ENCODE results near the gene ZG16B.

ZG16B gene

DNA sequence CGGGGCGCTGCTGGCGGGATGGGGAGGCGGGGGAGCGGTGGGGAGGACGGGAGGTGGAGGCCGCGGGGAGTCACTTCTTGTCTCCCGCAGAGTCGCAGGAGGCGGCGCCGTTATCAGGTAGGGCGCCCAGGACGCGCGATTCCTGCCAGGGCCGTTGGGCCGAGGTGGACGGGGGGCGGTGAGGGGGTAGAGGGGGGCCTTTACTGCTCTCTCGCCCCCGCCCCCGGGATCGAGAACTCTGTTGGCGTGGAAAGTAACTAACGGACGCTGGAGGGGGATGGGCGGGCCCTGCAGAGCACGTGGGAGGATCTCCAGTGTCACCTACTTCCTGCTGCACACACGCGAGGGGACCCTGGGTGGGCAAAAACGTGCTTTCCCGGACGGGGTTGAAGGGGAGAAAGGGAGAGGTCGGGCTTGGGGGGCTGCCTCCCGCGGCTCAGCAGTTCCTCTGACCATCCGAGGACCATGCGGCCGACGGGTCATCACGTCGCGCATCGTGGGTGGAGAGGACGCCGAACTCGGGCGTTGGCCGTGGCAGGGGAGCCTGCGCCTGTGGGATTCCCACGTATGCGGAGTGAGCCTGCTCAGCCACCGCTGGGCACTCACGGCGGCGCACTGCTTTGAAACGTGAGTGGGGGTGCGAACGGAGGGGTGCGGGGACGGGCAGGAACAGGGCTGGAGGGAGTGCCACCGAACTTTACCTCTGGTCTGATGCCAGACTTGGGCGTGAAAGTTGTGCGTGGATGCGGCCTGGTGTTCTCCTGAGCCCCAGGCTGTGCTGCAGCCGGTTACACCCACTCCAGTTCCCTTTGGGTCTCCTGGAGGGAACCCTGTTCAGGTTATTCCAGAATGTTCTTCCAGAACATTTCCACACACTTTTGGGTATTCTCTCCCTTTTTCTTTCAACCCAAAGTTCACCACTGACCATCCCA lies 12.5 kb upstream of the ZG16B start:
- no peaks in the 10 kb centered on the region for H3K27me3 ChIP-seq (ENCODE audit: control insufficient read depth in 2 of 2, insufficient read depth in 2 of 2, low read length in 2 of 2)
- H3K27ac ChIP-seq (ENCODE audit: low read depth in 2 of 2, low read length in 2 of 2) = no peak overlapping the region
- no peak overlapping the region for H3K4me3 ChIP-seq (ENCODE audit: low read length in 2 of 2)
- no peaks in the 10 kb centered on the region for H3K4me1 ChIP-seq (ENCODE audit: control insufficient read depth in 2 of 2, insufficient read depth in 2 of 2, low read length in 2 of 2)
- H3K36me3 ChIP-seq (ENCODE audit: control insufficient read depth in 2 of 2, insufficient read depth in 2 of 2, low read length in 2 of 2) = no peaks in the 10 kb centered on the region
- H3K9ac ChIP-seq (ENCODE audit: low read depth in 1 of 2, low read length in 2 of 2) = no peak overlapping the region
- H3K9me3 ChIP-seq (ENCODE audit: control insufficient read depth in 2 of 2, low read length in 2 of 2) = no peaks in the 10 kb centered on the region

DNA sequence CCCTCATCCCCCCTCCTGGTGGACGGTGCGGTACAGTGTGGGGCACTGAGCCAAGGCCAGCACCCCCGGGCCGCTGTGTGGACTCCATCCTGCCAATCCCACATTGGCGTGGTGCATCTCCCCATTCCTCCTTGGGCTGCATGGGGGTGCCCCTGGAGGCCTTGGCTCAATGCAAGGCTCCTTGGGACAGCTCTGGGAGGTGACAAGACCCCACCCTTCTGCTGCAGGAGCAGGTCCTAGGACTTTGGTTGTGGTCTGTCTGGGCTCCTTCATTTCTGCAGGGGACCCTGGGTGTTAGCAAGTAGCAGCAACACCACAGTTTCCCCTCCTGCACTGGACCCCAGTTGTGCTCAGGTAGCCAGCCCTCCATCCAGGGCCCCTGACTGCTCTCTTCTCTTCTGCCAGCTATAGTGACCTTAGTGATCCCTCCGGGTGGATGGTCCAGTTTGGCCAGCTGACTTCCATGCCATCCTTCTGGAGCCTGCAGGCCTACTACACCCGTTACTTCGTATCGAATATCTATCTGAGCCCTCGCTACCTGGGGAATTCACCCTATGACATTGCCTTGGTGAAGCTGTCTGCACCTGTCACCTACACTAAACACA lies 11.7 kb upstream of the ZG16B start:
- Histone ChIP-seq H3K9me3 (ENCODE audit: control insufficient read depth in 2 of 2, low read length in 2 of 2) (no peaks in the 10 kb centered on the region), H3K36me3 (ENCODE audit: control insufficient read depth in 2 of 2, insufficient read depth in 2 of 2, low read length in 2 of 2) (no peaks in the 10 kb centered on the region), H3K4me1 (ENCODE audit: control insufficient read depth in 2 of 2, insufficient read depth in 2 of 2, low read length in 2 of 2) (peaks cover 0 to 2% of the 10 kb centered on the region in 2 donors), H3K4me3 (ENCODE audit: low read length in 2 of 2) (no peak overlapping the region), H3K27me3 (ENCODE audit: control insufficient read depth in 2 of 2, insufficient read depth in 2 of 2, low read length in 2 of 2) (no peaks in the 10 kb centered on the region), H3K9ac (ENCODE audit: low read depth in 1 of 2, low read length in 2 of 2) (no peak overlapping the region), H3K27ac (ENCODE audit: low read depth in 2 of 2, low read length in 2 of 2) (no peak overlapping the region)

DNA sequence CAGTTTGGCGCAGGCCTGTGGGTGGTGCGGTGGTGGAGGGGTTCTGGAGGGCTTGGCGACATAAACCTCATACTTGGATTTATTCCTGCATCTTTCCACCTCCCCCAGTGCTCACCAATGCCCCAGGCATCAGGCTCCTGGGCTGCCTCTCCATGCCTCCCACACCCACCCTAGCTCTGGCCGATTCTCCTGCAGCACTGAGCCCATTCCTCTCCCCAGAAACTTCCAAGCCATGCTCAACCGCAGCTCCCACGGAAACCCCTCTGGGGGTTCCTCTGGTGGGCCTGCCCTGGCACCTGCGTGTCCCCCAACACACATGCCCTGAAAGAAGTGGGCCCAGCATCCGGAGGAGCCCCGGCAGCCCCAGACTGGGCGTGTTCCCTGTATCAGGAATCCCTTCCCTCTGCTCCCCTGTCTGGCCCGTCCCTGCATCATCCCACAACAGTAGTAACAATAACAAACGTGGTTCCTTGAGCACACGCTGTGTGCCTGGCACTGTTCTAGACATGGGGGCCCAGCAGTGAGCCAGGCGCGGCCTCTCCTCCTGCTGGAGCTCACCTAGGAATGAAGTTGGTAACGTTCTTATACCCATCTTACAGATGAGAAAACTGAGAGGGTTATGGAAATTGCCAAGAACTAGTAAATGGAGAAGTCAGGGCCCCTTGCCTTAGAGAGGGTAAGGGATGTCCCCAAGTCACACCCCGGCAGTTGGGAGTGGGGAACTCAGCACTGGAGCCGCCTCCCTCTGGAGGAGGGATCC lies 10.7 kb upstream of the ZG16B start:
- Histone ChIP-seq H3K36me3 (ENCODE audit: control insufficient read depth in 2 of 2, insufficient read depth in 2 of 2, low read length in 2 of 2) (no peaks in the 10 kb centered on the region), H3K27me3 (ENCODE audit: control insufficient read depth in 2 of 2, insufficient read depth in 2 of 2, low read length in 2 of 2) (no peaks in the 10 kb centered on the region), H3K4me3 (ENCODE audit: low read length in 2 of 2) (no peak overlapping the region)

DNA sequence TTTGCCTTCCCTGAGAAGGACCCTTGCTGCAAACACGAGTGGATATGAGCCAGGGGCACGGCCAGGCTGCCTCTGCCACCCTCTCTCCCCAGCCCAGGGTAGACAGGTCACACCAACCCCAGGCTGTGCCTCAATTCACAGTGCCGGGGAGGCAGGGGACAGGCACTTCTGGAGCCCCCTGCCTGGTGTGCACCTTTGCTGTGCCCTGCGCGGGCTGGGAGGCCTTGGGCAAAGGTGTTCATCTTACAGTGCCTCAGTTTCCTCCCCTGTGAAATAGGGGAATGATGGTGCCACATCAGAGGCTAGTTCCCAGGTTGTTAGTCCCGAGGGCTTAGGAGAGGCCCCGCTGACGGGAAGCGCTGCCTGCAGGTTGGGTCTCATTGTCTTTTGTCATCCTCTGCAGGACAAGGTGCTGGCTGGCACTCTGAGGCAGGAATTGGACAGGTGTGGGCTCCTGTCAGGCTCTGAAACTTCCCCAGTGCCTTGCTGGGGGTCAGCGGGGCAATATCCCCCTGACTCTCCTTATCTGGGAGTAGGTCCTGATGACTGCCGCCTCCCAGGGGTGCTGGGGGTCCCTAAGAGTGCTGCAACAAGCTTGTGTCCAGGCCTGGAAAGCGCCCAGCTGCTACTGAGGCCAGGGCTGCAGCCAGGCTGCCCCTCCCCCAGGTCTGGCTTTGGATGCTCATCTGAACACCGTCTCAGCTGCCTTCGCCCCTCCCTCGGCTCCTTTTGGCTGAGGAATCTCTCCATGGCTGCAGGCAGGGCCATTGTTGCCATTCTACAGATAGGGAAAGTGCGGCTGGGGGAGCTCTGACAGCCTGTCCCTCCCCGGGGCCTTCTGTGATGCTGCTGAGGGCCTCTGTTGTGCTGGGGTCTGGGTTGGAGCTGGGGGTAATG lies 9.9 kb upstream of the ZG16B start:
- no peak overlapping the region for H3K4me3 ChIP-seq (ENCODE audit: low read length in 2 of 2)
- H3K36me3 ChIP-seq (ENCODE audit: control insufficient read depth in 2 of 2, insufficient read depth in 2 of 2, low read length in 2 of 2) = no peaks in the 10 kb centered on the region
- H3K4me1 ChIP-seq (ENCODE audit: control insufficient read depth in 2 of 2, insufficient read depth in 2 of 2, low read length in 2 of 2) = peaks cover 0 to 2% of the 10 kb centered on the region in 2 donors
- no peak overlapping the region for H3K9ac ChIP-seq (ENCODE audit: low read depth in 1 of 2, low read length in 2 of 2)
- no peak overlapping the region for H3K27ac ChIP-seq (ENCODE audit: low read depth in 2 of 2, low read length in 2 of 2)
- H3K9me3 ChIP-seq (ENCODE audit: control insufficient read depth in 2 of 2, low read length in 2 of 2) = no peaks in the 10 kb centered on the region
- no peaks in the 10 kb centered on the region for H3K27me3 ChIP-seq (ENCODE audit: control insufficient read depth in 2 of 2, insufficient read depth in 2 of 2, low read length in 2 of 2)

More for the DNA sequence above, 10.7 kb upstream of the ZG16B start:
- Histone ChIP-seq H3K4me1 (ENCODE audit: control insufficient read depth in 2 of 2, insufficient read depth in 2 of 2, low read length in 2 of 2) (peaks cover 0 to 2% of the 10 kb centered on the region in 2 donors), H3K27ac (ENCODE audit: low read depth in 2 of 2, low read length in 2 of 2) (no peak overlapping the region), H3K9ac (ENCODE audit: low read depth in 1 of 2, low read length in 2 of 2) (no peak overlapping the region), H3K9me3 (ENCODE audit: control insufficient read depth in 2 of 2, low read length in 2 of 2) (no peaks in the 10 kb centered on the region)

DNA sequence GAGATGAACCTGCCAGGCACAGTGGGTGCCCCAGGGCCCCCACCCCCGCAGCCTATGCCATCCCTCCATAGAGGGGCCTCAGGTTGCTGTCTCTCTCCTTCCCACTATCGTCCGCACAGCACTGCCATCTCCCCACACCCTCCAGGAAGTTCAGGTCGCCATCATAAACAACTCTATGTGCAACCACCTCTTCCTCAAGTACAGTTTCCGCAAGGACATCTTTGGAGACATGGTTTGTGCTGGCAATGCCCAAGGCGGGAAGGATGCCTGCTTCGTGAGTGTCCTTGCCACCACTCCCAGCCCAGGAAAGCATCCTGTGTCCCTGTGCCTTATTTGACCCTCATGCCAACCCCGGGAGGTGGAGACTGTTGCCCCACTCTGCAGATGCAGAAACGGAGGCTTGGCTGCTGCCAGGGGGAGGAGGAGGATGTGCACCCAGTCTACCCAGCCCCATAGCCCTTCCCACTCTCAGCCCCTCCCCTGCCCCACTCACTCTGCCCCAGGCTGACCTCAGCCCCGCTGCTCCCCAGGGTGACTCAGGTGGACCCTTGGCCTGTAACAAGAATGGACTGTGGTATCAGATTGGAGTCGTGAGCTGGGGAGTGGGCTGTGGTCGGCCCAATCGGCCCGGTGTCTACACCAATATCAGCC lies 9.1 kb upstream of the ZG16B start:
- no peaks in the 10 kb centered on the region for H3K36me3 ChIP-seq (ENCODE audit: control insufficient read depth in 2 of 2, insufficient read depth in 2 of 2, low read length in 2 of 2)
- H3K27ac ChIP-seq (ENCODE audit: low read depth in 2 of 2, low read length in 2 of 2) = no peak overlapping the region
- H3K4me1 ChIP-seq (ENCODE audit: control insufficient read depth in 2 of 2, insufficient read depth in 2 of 2, low read length in 2 of 2) = peaks cover 0 to 2% of the 10 kb centered on the region in 2 donors
- no peak overlapping the region for H3K4me3 ChIP-seq (ENCODE audit: low read length in 2 of 2)
- H3K9ac ChIP-seq (ENCODE audit: low read depth in 1 of 2, low read length in 2 of 2) = no peak overlapping the region
- H3K9me3 ChIP-seq (ENCODE audit: control insufficient read depth in 2 of 2, low read length in 2 of 2) = no peaks in the 10 kb centered on the region
- no peaks in the 10 kb centered on the region for H3K27me3 ChIP-seq (ENCODE audit: control insufficient read depth in 2 of 2, insufficient read depth in 2 of 2, low read length in 2 of 2)

DNA sequence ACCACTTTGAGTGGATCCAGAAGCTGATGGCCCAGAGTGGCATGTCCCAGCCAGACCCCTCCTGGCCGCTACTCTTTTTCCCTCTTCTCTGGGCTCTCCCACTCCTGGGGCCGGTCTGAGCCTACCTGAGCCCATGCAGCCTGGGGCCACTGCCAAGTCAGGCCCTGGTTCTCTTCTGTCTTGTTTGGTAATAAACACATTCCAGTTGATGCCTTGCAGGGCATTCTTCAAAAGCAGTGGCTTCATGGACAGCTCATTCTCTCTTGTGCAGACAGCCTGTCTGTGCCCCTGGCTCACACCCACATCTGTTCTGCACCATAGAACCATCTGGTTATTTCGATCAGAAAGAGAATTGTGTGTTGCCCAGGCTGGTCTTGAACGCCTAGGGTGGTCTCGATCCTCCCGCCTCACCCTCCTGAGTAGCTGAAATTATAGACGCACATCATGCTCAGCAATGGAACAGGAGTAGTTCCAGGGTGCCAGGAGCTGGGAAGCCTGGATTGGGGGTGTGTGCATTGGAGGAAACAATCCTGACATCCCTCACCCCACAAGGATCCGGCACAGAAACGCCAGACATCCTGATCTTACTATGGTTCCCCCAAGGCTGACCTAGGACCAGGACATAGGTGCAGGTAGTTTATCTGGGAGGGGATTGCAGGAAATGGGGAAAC lies 8.5 kb upstream of the ZG16B start:
- Histone ChIP-seq H3K9ac (ENCODE audit: low read depth in 1 of 2, low read length in 2 of 2) (no peak overlapping the region), H3K4me3 (ENCODE audit: low read length in 2 of 2) (no peak overlapping the region), H3K4me1 (ENCODE audit: control insufficient read depth in 2 of 2, insufficient read depth in 2 of 2, low read length in 2 of 2) (peaks cover 0 to 2% of the 10 kb centered on the region in 2 donors), H3K27ac (ENCODE audit: low read depth in 2 of 2, low read length in 2 of 2) (no peak overlapping the region), H3K27me3 (ENCODE audit: control insufficient read depth in 2 of 2, insufficient read depth in 2 of 2, low read length in 2 of 2) (no peaks in the 10 kb centered on the region), H3K36me3 (ENCODE audit: control insufficient read depth in 2 of 2, insufficient read depth in 2 of 2, low read length in 2 of 2) (no peaks in the 10 kb centered on the region), H3K9me3 (ENCODE audit: control insufficient read depth in 2 of 2, low read length in 2 of 2) (no peaks in the 10 kb centered on the region)

DNA sequence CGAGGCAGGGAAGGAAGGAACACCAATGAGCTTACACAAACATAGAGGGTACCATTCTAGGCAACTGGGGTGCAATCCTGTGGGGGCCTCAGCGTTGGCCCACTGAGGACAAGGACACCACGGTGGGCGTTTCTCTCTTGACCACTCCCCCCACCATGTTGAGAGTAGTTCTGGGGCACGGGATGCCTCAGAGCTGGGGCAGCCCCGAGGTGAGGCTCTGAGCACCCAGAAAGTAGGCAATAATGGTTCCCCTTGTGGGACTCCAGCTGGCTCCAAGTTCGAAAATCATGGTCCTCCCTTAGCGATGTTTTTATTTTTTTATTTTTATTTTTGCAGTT lies 8.0 kb upstream of the ZG16B start:
- no peak overlapping the region for H3K9ac ChIP-seq (ENCODE audit: low read depth in 1 of 2, low read length in 2 of 2)
- H3K27me3 ChIP-seq (ENCODE audit: control insufficient read depth in 2 of 2, insufficient read depth in 2 of 2, low read length in 2 of 2) = no peaks in the 10 kb centered on the region
- peaks cover 0 to 2% of the 10 kb centered on the region in 2 donors for H3K4me1 ChIP-seq (ENCODE audit: control insufficient read depth in 2 of 2, insufficient read depth in 2 of 2, low read length in 2 of 2)
- H3K36me3 ChIP-seq (ENCODE audit: control insufficient read depth in 2 of 2, insufficient read depth in 2 of 2, low read length in 2 of 2) = no peaks in the 10 kb centered on the region
- H3K27ac ChIP-seq (ENCODE audit: low read depth in 2 of 2, low read length in 2 of 2) = no peak overlapping the region
- H3K4me3 ChIP-seq (ENCODE audit: low read length in 2 of 2) = no peak overlapping the region
- H3K9me3 ChIP-seq (ENCODE audit: control insufficient read depth in 2 of 2, low read length in 2 of 2) = no peaks in the 10 kb centered on the region

DNA sequence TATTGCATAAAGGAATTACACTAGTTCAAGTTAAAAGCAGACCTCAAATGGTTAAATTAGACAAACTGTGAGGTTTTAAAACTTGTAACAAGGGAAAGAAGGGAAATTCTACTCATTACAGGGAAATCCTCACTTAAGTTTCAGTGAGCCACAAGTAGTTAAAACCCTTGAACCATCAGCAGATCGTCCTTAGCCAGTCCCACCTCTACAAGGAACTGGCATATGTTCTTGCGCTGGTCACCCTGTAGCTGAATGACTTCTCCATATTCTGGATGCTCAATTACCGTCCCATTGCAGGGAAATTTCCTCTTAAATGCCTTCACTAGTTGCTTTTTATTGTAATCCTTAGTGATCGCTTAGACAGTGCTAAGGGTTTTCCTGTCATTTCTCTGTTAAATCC lies 7.6 kb upstream of the ZG16B start:
- H3K27ac ChIP-seq (ENCODE audit: low read depth in 2 of 2, low read length in 2 of 2) = no peak overlapping the region
- H3K36me3 ChIP-seq (ENCODE audit: control insufficient read depth in 2 of 2, insufficient read depth in 2 of 2, low read length in 2 of 2) = no peaks in the 10 kb centered on the region
- no peaks in the 10 kb centered on the region for H3K9me3 ChIP-seq (ENCODE audit: control insufficient read depth in 2 of 2, low read length in 2 of 2)
- no peaks in the 10 kb centered on the region for H3K27me3 ChIP-seq (ENCODE audit: control insufficient read depth in 2 of 2, insufficient read depth in 2 of 2, low read length in 2 of 2)
- no peak overlapping the region for H3K9ac ChIP-seq (ENCODE audit: low read depth in 1 of 2, low read length in 2 of 2)
- no peak overlapping the region for H3K4me3 ChIP-seq (ENCODE audit: low read length in 2 of 2)
- H3K4me1 ChIP-seq (ENCODE audit: control insufficient read depth in 2 of 2, insufficient read depth in 2 of 2, low read length in 2 of 2) = peaks cover 0 to 2% of the 10 kb centered on the region in 2 donors

DNA sequence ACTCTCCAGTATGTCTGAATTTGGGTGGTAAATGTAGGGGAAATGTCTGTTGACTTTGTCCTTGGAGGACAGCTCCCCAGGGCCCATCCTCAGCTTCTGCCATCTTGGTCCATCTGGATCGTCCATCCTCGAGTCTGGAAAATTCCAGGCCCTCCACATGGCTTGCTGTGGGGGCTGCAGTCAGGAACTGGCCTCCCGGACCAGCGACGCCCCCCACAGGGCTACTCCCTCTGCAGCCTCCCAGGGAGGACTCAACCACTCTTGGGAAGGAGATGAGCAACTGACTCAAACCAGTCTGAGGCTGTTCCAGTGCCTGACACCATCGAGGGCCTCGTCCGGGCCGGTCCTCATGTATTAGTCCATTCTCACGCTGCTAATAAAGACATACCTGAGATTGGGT lies 5.5 kb upstream of the ZG16B start:
- no peaks in the 10 kb centered on the region for H3K27me3 ChIP-seq (ENCODE audit: control insufficient read depth in 2 of 2, insufficient read depth in 2 of 2, low read length in 2 of 2)
- H3K36me3 ChIP-seq (ENCODE audit: control insufficient read depth in 2 of 2, insufficient read depth in 2 of 2, low read length in 2 of 2) = no peaks in the 10 kb centered on the region

More for the DNA sequence above, 5.5 kb upstream of the ZG16B start:
- no peak overlapping the region for H3K9ac ChIP-seq (ENCODE audit: low read depth in 1 of 2, low read length in 2 of 2)
- no peak overlapping the region for H3K27ac ChIP-seq (ENCODE audit: low read depth in 2 of 2, low read length in 2 of 2)
- no peak overlapping the region for H3K4me3 ChIP-seq (ENCODE audit: low read length in 2 of 2)
- no peaks in the 10 kb centered on the region for H3K9me3 ChIP-seq (ENCODE audit: control insufficient read depth in 2 of 2, low read length in 2 of 2)
- H3K4me1 ChIP-seq (ENCODE audit: control insufficient read depth in 2 of 2, insufficient read depth in 2 of 2, low read length in 2 of 2) = peaks cover under 1 to 8% of the 10 kb centered on the region in 2 donors
